H9 (cell line): ENCODE data around the gene KLK3. TPM values are rescaled to one million over a fixed set of nuclear protein-coding genes. Genes with fewer than 3 reads are reported as not detected.

ENCODE experiments used
- DNase-seq: peaks from one replicate; pipeline ENCODE4 v3.0.0-alpha.2; 2017
- H2AFZ ChIP-seq: one replicate; pipeline ENCODE4 v1.6.1; 2013; ENCODE audit warnings: mild to moderate bottlenecking, low read length, control low read depth, moderate library complexity
- H2AK5ac ChIP-seq: 2 replicates; pipeline ENCODE4 v1.6.1; 2013; ENCODE audit warnings: low read length, control low read depth, mixed read lengths; ENCODE audit not compliant: insufficient read length
- H2BK120ac ChIP-seq: one replicate; pipeline ENCODE4 v1.6.1; 2013; ENCODE audit warnings: low read depth, mild to moderate bottlenecking, low read length, control low read depth, inconsistent platforms; ENCODE audit not compliant: poor library complexity, severe bottlenecking
- H2BK12ac ChIP-seq: 2 replicates; pipeline ENCODE4 v1.6.1; 2013; ENCODE audit warnings: low read length, control low read depth, mixed read lengths, low read depth; ENCODE audit not compliant: insufficient read length
- H2BK15ac ChIP-seq: 2 replicates; pipeline ENCODE4 v1.6.1; 2013; ENCODE audit warnings: low read depth, low read length, control low read depth
- H2BK20ac ChIP-seq: one replicate; pipeline ENCODE4 v1.6.1; 2013; ENCODE audit warnings: low read depth, mild to moderate bottlenecking, low read length, control low read depth, inconsistent platforms; ENCODE audit not compliant: poor library complexity, severe bottlenecking
- H2BK5ac ChIP-seq: 2 replicates; pipeline ENCODE4 v1.6.1; 2013; ENCODE audit warnings: low read length, control low read depth, mixed read lengths; ENCODE audit not compliant: insufficient read length
- H3K14ac ChIP-seq: 2 replicates; pipeline ENCODE4 v1.6.1; 2013; ENCODE audit warnings: low read length, control low read depth; ENCODE audit not compliant: insufficient read depth
- H3K18ac ChIP-seq: 2 replicates; pipeline ENCODE4 v1.6.1; 2013; ENCODE audit warnings: low read depth, mild to moderate bottlenecking, mixed read lengths, low read length, control low read depth; ENCODE audit not compliant: insufficient read length
- H3K23ac ChIP-seq: 2 replicates; pipeline ENCODE4 v1.6.1; 2013; ENCODE audit warnings: low read length, control low read depth, mixed read lengths, low read depth; ENCODE audit not compliant: insufficient read length
- H3K23me2 ChIP-seq: 2 replicates; pipeline ENCODE4 v1.6.1; 2013; ENCODE audit warnings: low read depth, mild to moderate bottlenecking, mixed read lengths, low read length, control low read depth; ENCODE audit not compliant: insufficient read length, poor library complexity, severe bottlenecking
- H3K27ac ChIP-seq: 2 replicates; pipeline ENCODE4 v1.5.1; 2013; ENCODE audit warnings: low read length, control low read depth, mixed read lengths, low read depth; ENCODE audit not compliant: insufficient read length
- H3K27me3 ChIP-seq: 2 replicates; pipeline ENCODE4 v1.6.1; 2013; ENCODE audit warnings: low read length, control low read depth, inconsistent platforms; ENCODE audit not compliant: insufficient read depth
- H3K4ac ChIP-seq: 2 replicates; pipeline ENCODE4 v1.6.1; 2013; ENCODE audit warnings: low read depth, mild to moderate bottlenecking, control low read depth, inconsistent platforms, low read length, moderate library complexity
- H3K4me1 ChIP-seq: 2 replicates; pipeline ENCODE4 v1.6.1; 2013; ENCODE audit warnings: low read length, control low read depth, inconsistent platforms; ENCODE audit not compliant: insufficient read depth
- H3K4me2 ChIP-seq: 2 replicates; pipeline ENCODE4 v1.6.1; 2013; ENCODE audit warnings: low read length, control low read depth, mixed read lengths; ENCODE audit not compliant: insufficient read length, insufficient read depth
- H3K56ac ChIP-seq: 2 replicates; pipeline ENCODE4 v1.6.1; 2013; ENCODE audit warnings: low read depth, mild to moderate bottlenecking, mixed read lengths, low read length, control low read depth; ENCODE audit not compliant: insufficient read length
- H3K79me1 ChIP-seq: 2 replicates; pipeline ENCODE4 v1.6.1; 2013; ENCODE audit warnings: low read depth, mild to moderate bottlenecking, moderate library complexity, low read length, control low read depth, inconsistent platforms; ENCODE audit not compliant: insufficient read depth, poor library complexity, severe bottlenecking
- H3K79me2 ChIP-seq: 2 replicates; pipeline ENCODE4 v1.6.1; 2013; ENCODE audit warnings: low read length, control low read depth, inconsistent platforms; ENCODE audit not compliant: insufficient read depth
- H3K9ac ChIP-seq: 2 replicates; pipeline ENCODE4 v1.6.1; 2013; ENCODE audit warnings: low read length, control low read depth, mixed read lengths; ENCODE audit not compliant: insufficient read length; ENCODE audit errors: extremely low read depth
- H3K9me3 ChIP-seq: one replicate; pipeline ENCODE4 v1.6.1; 2013; ENCODE audit warnings: low read depth, low read length, inconsistent platforms; ENCODE audit not compliant: control insufficient read depth
- H3T11ph ChIP-seq: one replicate; pipeline ENCODE4 v1.6.1; 2013; ENCODE audit warnings: mild to moderate bottlenecking, low read length, control low read depth, inconsistent platforms
- H4K20me1 ChIP-seq: one replicate; pipeline ENCODE4 v1.6.1; 2013; ENCODE audit not compliant: control insufficient read depth, insufficient read length, insufficient read depth
- H4K5ac ChIP-seq: 2 replicates; pipeline ENCODE4 v1.6.1; 2013; ENCODE audit warnings: low read depth, mild to moderate bottlenecking, mixed read lengths, low read length, control low read depth; ENCODE audit not compliant: insufficient read length
- H4K8ac ChIP-seq: replicated peaks from 2 replicates; pipeline ENCODE4 v1.6.1; 2013; ENCODE audit warnings: low read length, control low read depth, mixed read lengths, low read depth; ENCODE audit not compliant: insufficient read length
- H4K91ac ChIP-seq: 2 replicates; pipeline ENCODE4 v1.6.1; 2013; ENCODE audit warnings: low read depth, mild to moderate bottlenecking, moderate library complexity, mixed read lengths, low read length, control low read depth; ENCODE audit not compliant: insufficient read length
- H3K27ac Mint-ChIP-seq, 3 experiments: 2 replicates in 2 of 3; 3 replicates in 1 of 3; pipeline ENCODE4 v1.8.0; 2020 to 2021; ENCODE audit warnings: mixed read lengths in 3 of 3, mild to moderate bottlenecking in 1 of 3, moderate library complexity in 1 of 3
- H3K27me3 Mint-ChIP-seq: 2 replicates; pipeline ENCODE4 v1.8.0; 2021; ENCODE audit warnings: low read depth, mild to moderate bottlenecking, moderate library complexity, mixed read lengths
- H3K36me3 Mint-ChIP-seq, 3 experiments: 2 replicates in 2 of 3; 3 replicates in 1 of 3; pipeline ENCODE4 v1.8.0; 2020 to 2021; ENCODE audit warnings: low read depth in 3 of 3, mixed read lengths in 3 of 3; ENCODE audit not compliant: insufficient read depth in 1 of 3
- H3K4me1 Mint-ChIP-seq, 2 experiments: 2 replicates each; pipeline ENCODE4 v1.8.0; 2020; ENCODE audit warnings: mixed read lengths in 2 of 2
- H3K4me3 Mint-ChIP-seq, 2 experiments: 2 replicates in 1 of 2; 3 replicates in 1 of 2; pipeline ENCODE4 v1.8.0; 2020 to 2021; ENCODE audit warnings: mild to moderate bottlenecking in 2 of 2, mixed read lengths in 2 of 2, moderate library complexity in 1 of 2
- H3K9me3 Mint-ChIP-seq, 2 experiments: 2 replicates in 1 of 2; 3 replicates in 1 of 2; pipeline ENCODE4 v1.8.0; 2020; ENCODE audit warnings: mild to moderate bottlenecking in 2 of 2, mixed read lengths in 2 of 2, moderate library complexity in 1 of 2
- WGBS: extraction: QIAGEN DNeasy Blood & Tissue Kit; methylation state at CpG from one replicate; pipeline ENCODE4 v1.1.7; 2013; ENCODE audit warnings: missing lambda C conversion rate, low lambda C conversion rate, mixed read lengths; ENCODE audit not compliant: insufficient read length; ENCODE audit errors: extremely low coverage; 5-methylcytosine and 5-hydroxymethylcytosine counted together
- total RNA-seq: library from RNA; stranded (reverse); gene quantifications from 2 replicates; pipeline ENCODE4 v1.2.1, GENCODE V29; 2021
- TF ChIP-seq, protein P1 (sequence below): fragments of 200-600 bp; sonication (generic); conservative IDR thresholded peaks from 3 replicates; pipeline ENCODE4 v1.8.0; 2021; ENCODE audit warnings: antibody characterized with exemption, mild to moderate bottlenecking

Gene KLK3
- total RNA-seq, 1 experiment from 2014 or later = not detected

DNA sequence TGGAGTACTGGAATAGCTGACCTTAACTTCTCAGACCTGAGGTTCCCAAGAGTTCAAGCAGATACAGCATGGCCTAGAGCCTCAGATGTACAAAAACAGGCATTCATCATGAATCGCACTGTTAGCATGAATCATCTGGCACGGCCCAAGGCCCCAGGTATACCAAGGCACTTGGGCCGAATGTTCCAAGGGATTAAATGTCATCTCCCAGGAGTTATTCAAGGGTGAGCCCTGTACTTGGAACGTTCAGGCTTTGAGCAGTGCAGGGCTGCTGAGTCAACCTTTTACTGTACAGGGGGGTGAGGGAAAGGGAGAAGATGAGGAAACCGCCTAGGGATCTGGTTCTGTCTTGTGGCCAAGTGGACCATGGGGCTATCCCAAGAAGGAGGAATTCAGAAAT lies 6.3 kb downstream of the KLK3 start:
- peaks cover 12 to 21% of the 10 kb centered on the region in 2 experiments for H3K4me1 Mint-ChIP-seq
- Histone ChIP-seq H3K18ac (no peak overlapping the region), H2AK5ac (no peak overlapping the region), H3K4me2 (no peak overlapping the region), H4K20me1 (no peaks in the 10 kb centered on the region), H3K56ac (no peak overlapping the region), H3K79me1 (no peaks in the 10 kb centered on the region), H3K14ac (no peak overlapping the region), H2BK20ac (no peak overlapping the region), H4K5ac (no peak overlapping the region), H3T11ph (no peak overlapping the region), H2BK5ac (no peak overlapping the region), H3K9ac (no peak overlapping the region), H2BK15ac (no peak overlapping the region), H3K79me2 (no peaks in the 10 kb centered on the region), H3K27me3 (no peaks in the 10 kb centered on the region), H2BK120ac (no peak overlapping the region), H4K8ac (no peak overlapping the region), H2BK12ac (no peak overlapping the region), H4K91ac (no peak overlapping the region), H3K23me2 (no peaks in the 10 kb centered on the region), H3K9me3 (no peaks in the 10 kb centered on the region), H3K23ac (no peak overlapping the region), H3K4me1 (peaks cover 8% of the 10 kb centered on the region; the same call in 1 of the 2 replicates), H3K4ac (no peak overlapping the region), H3K27ac (no peak overlapping the region), H2AFZ (no peak overlapping the region)
- no peaks in the 10 kb centered on the region; a peak in 1 of 7 replicates for H3K36me3 Mint-ChIP-seq
- no peak for DNase-seq
- H3K4me3 Mint-ChIP-seq = no peak overlapping the region
- peaks cover 3 to 4% of the 10 kb centered on the region in 2 experiments; a peak in 2 of 5 replicates for H3K9me3 Mint-ChIP-seq
- TF ChIP-seq, protein P1, sequence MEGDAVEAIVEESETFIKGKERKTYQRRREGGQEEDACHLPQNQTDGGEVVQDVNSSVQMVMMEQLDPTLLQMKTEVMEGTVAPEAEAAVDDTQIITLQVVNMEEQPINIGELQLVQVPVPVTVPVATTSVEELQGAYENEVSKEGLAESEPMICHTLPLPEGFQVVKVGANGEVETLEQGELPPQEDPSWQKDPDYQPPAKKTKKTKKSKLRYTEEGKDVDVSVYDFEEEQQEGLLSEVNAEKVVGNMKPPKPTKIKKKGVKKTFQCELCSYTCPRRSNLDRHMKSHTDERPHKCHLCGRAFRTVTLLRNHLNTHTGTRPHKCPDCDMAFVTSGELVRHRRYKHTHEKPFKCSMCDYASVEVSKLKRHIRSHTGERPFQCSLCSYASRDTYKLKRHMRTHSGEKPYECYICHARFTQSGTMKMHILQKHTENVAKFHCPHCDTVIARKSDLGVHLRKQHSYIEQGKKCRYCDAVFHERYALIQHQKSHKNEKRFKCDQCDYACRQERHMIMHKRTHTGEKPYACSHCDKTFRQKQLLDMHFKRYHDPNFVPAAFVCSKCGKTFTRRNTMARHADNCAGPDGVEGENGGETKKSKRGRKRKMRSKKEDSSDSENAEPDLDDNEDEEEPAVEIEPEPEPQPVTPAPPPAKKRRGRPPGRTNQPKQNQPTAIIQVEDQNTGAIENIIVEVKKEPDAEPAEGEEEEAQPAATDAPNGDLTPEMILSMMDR = no peak
- peaks cover 72% of the 10 kb centered on the region for H3K27me3 Mint-ChIP-seq
- no CpG with 5 or more reads among the region's 5 CpGs for WGBS
- H3K27ac Mint-ChIP-seq = no peak overlapping the region
